WERI-Rb-1 (cell line): Measurements from ENCODE around the gene NTRK3.

Source experiments
- DNase-seq: peaks from one replicate; pipeline ENCODE4 v3.0.0-alpha.2; 2020
- H3K27ac ChIP-seq: fragments of 250-450 bp; sonication (Bioruptor Pico); 2 replicates; pipeline ENCODE4 v1.5.1; 2020; ENCODE audit warnings: mild to moderate bottlenecking, moderate library complexity
- H3K27me3 ChIP-seq: fragments of 250-450 bp; sonication (Bioruptor Pico); 2 replicates; pipeline ENCODE4 v1.5.1; 2021; ENCODE audit warnings: mild to moderate bottlenecking, low read depth, moderate library complexity; ENCODE audit not compliant: insufficient read depth, severe bottlenecking
- H3K36me3 ChIP-seq: fragments of 250-450 bp; sonication (Bioruptor Pico); 2 replicates; pipeline ENCODE4 v1.5.1; 2020; ENCODE audit warnings: mild to moderate bottlenecking, moderate library complexity
- H3K4me3 ChIP-seq: 2 replicates; pipeline ENCODE4 v1.5.1; 2011; ENCODE audit warnings: low read depth, mild to moderate bottlenecking, control low read depth, low read length
- H3K9me3 ChIP-seq: fragments of 250-450 bp; sonication (Bioruptor Pico); 2 replicates; pipeline ENCODE4 v1.5.1; 2021; ENCODE audit warnings: mild to moderate bottlenecking, moderate library complexity; ENCODE audit not compliant: severe bottlenecking
- TF ChIP-seq, protein P1 (sequence below): IDR thresholded peaks from 2 replicates; pipeline ENCODE4 v1.5.1; 2011; ENCODE audit warnings: low read depth, mild to moderate bottlenecking, control low read depth, inconsistent platforms, low read length

NTRK3 gene

DNA sequence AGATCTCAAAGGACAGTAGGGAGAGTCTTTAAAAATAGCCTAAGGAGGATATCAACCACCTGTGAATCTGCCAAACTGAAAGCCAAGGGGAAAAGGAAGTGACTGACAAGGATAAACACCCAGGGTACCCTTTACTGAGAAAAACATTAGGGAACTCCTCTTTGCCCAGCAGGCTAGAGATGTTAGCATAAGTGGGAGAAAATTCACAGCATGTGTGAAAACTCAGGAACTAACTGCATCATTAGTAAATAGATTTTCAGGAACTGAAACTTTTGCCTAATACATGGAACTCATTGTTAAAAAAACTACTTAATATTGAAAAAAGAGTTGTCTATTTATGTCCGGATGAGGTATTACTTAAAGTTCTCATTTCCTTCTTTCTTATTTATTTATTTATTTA lies 375.5 kb downstream of the NTRK3 start:
- H3K27ac ChIP-seq = no peak overlapping the region
- TF ChIP-seq, protein P1, sequence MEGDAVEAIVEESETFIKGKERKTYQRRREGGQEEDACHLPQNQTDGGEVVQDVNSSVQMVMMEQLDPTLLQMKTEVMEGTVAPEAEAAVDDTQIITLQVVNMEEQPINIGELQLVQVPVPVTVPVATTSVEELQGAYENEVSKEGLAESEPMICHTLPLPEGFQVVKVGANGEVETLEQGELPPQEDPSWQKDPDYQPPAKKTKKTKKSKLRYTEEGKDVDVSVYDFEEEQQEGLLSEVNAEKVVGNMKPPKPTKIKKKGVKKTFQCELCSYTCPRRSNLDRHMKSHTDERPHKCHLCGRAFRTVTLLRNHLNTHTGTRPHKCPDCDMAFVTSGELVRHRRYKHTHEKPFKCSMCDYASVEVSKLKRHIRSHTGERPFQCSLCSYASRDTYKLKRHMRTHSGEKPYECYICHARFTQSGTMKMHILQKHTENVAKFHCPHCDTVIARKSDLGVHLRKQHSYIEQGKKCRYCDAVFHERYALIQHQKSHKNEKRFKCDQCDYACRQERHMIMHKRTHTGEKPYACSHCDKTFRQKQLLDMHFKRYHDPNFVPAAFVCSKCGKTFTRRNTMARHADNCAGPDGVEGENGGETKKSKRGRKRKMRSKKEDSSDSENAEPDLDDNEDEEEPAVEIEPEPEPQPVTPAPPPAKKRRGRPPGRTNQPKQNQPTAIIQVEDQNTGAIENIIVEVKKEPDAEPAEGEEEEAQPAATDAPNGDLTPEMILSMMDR = no peak
- H3K9me3 ChIP-seq = no peaks in the 10 kb centered on the region
- no peak for DNase-seq
- H3K27me3 ChIP-seq = no peaks in the 10 kb centered on the region
- no peak overlapping the region for H3K4me3 ChIP-seq
- H3K36me3 ChIP-seq = no peaks in the 10 kb centered on the region

DNA sequence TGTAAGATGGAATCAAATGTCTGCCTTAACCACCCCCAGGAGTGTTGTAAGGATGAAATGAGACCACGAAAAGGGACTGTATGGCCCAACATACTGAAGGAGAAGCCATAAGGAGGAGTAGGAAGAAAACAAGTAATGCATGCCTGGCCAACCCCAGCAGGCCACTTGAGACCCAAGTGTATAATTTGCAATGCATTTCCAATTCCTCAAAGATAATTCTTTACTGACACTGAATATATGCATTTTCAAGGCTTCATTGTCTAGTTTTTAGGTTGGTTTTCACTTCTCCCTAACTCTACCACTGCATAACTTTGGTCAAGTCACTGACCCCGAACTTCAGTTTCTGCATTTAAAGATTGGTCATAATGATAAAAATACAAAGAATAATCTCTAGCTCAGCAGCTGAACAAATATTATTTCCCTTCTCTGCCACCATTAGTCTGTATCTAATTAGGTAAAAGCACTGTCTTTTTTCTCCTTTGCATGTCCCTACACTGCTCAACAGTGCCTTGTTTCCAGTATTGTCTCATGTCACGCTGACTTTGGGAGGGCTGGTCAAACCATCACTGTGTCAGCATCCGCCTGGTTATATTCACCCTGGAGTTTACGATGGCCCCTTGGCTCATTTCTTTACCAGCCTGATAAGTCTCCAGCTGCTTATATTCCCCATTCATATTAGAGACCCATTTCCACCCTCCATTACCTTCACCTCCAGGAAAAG lies 378.6 kb downstream of the NTRK3 start:
- Histone ChIP-seq H3K27me3 (no peaks in the 10 kb centered on the region), H3K27ac (no peak overlapping the region), H3K4me3 (no peak overlapping the region), H3K36me3 (no peaks in the 10 kb centered on the region), H3K9me3 (no peaks in the 10 kb centered on the region)
- DNase-seq = no peak
- TF ChIP-seq, protein P1 = no peak

DNA sequence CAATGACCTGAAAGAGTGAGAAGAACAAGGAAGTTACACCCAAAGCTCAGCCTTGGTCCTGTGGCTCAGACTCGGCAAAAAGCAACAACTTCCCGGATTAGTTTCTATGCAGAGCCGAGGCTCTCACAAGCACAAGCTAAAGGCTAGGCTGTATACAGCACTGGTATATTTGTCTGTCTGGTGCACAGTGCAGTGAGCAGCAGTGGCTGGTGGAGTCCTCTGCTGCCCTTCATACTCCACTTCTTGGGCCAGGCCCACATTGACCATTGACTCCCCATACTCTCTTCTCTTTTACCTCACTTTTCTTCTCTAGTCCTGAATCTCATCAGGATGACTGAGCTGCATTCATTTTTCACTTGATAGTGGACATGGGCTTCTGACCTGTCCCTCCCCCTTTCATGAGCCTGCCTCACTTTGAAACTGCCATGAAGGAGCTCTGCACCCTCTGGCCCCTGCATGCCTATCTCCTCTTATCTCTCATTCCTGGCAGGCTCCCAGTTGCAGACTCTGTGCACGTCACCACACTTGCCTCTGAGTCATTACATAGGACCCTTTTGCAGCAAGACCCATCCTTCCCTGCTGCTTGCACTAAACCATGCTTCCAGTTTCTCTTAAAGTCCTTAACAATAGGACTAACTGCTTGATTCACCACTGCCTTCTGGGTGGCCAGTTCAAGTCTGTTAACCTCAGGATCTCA lies 379.3 kb downstream of the NTRK3 start:
- H3K27ac ChIP-seq = no peak overlapping the region
- TF ChIP-seq, protein P1 = no peak
- no peaks in the 10 kb centered on the region for H3K27me3 ChIP-seq
- DNase-seq = no peak
- no peak overlapping the region for H3K4me3 ChIP-seq
- H3K9me3 ChIP-seq = no peaks in the 10 kb centered on the region
- H3K36me3 ChIP-seq = no peaks in the 10 kb centered on the region

DNA sequence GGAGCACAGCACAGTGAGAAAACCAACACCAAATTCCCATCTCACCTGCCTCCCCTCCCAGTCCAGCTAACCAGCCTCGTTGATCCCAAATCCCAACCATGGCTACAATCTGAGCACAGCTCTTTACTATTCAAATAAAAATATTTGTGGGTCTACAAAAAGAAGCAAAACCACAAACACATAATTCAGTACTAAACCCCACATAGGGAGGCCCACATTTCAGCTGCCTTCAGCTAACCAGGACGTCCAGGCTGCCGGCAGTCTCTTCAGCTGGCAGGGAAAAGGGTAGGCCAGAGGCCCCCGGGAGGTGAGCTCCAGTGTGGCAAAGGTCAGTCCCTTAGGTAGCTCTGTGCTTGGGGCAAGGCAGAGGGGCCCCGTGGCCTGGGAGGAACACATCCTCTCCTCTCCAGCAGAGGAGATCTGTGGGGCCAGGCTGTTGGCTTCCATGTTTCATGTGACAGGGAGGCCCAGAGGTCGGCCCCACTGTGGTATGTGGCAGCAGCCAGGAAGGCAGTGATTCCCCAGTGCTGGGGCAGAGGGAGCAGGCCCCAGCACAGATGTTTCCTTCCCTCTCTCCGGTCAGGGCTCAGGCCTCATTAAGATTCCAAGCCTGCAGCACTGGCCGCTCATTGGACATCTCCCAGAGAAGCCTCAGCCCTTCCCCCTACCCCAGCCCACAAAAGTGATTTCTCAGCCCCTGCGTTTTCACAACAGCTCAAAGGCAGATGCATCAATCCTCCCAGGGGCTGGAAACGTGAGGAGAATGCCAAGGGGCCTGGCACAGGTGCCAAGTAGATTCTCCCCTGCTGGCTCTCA lies 381.4 kb downstream of the NTRK3 start:
- TF ChIP-seq, protein P1 = no peak
- no peak overlapping the region for H3K4me3 ChIP-seq
- no peaks in the 10 kb centered on the region for H3K36me3 ChIP-seq
- DNase-seq = peak; percentile 28
- no peak overlapping the region for H3K27ac ChIP-seq
- H3K9me3 ChIP-seq = no peaks in the 10 kb centered on the region
- no peaks in the 10 kb centered on the region for H3K27me3 ChIP-seq

DNA sequence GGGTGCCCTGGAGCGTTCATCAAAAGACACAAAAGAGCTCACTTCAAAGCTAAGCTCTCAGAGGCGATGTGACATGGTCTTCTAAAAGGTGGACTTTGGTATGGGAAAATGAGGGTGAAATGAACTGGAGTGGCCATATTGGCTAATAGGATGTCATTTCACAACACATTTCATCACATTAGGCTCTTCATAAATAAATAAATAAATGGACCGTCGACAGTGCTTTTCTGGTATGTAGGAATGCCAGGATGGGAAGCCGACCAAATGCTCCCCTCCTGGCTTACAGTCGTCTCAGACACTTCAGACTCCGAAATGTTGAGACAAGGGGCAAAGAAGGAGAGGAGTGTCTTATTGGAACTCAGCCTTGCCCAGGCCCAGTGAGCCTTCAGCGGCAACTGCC lies 383.0 kb downstream of the NTRK3 start:
- Histone ChIP-seq H3K27me3 (no peaks in the 10 kb centered on the region), H3K27ac (no peak overlapping the region), H3K9me3 (no peaks in the 10 kb centered on the region), H3K36me3 (no peaks in the 10 kb centered on the region), H3K4me3 (no peak overlapping the region)
- TF ChIP-seq, protein P1 = no peak
- no peak for DNase-seq
